ENCODE results near the gene CENPW. TPM values are rescaled to one million over a fixed set of nuclear protein-coding genes. Genes with fewer than 3 reads are reported as not detected.

CENPW gene
- total RNA-seq, 1 donor from 2014 or later = 1.6 TPM

GRCh38 chr6:126372626-126373025, 32.7 kb downstream of the CENPW start:
- DNase-seq (ENCODE audit: low spot score) (no peak), ATAC-seq (no peak)

- ATAC-seq (no peak), DNase-seq (ENCODE audit: low spot score) (no peak)
Measured at GRCh38 chr6:126373344-126373743, 33.4 kb downstream of the CENPW start.

GRCh38 chr6:126374372-126374771, 34.5 kb downstream of the CENPW start:
- ATAC-seq (no peak), DNase-seq (ENCODE audit: low spot score) (no peak)

- no peak for DNase-seq (ENCODE audit: low spot score)
- ATAC-seq = no peak
Measured at GRCh38 chr6:126376682-126377081, 36.8 kb downstream of the CENPW start.

GRCh38 chr6:126377594-126378153, 37.8 kb downstream of the CENPW start:
- DNase-seq (ENCODE audit: low spot score) (no peak), ATAC-seq (peak; percentile 41)

- ATAC-seq (peak; percentile 90), DNase-seq (ENCODE audit: low spot score) (peak; percentile 87)
Measured at GRCh38 chr6:126380072-126380583, 40.2 kb downstream of the CENPW start.

- no peak for DNase-seq (ENCODE audit: low spot score)
- no peak for ATAC-seq
Measured at GRCh38 chr6:126381498-126381897, 41.6 kb downstream of the CENPW start.

GRCh38 chr6:126383203-126383602, 43.3 kb downstream of the CENPW start:
- ATAC-seq = no peak
- DNase-seq (ENCODE audit: low spot score) = no peak

- ATAC-seq = no peak
- no peak for DNase-seq (ENCODE audit: low spot score)
Measured at GRCh38 chr6:126385536-126385935, 45.6 kb downstream of the CENPW start.

- ATAC-seq (no peak), DNase-seq (ENCODE audit: low spot score) (no peak)
Measured at GRCh38 chr6:126388104-126388598, 48.2 kb downstream of the CENPW start.

- no peak for ATAC-seq
Measured at GRCh38 chr6:126396131-126396530, 56.2 kb downstream of the CENPW start.

More at GRCh38 chr6:126396131-126396530, 56.2 kb downstream of the CENPW start:
- DNase-seq (ENCODE audit: low spot score) = no peak

Measured in left lobe of liver (tissue), 2 donors.